Measurements from ENCODE around the gene ANKRD27.
"Not testable (repeated sequence)": the region's sequence is repeated elsewhere in the genome, so short reads cannot be mapped to it uniquely, and the experiment has no call there.

ANKRD27 gene

GRCh38 chr19:32688311-32688710 is 13.3 kb upstream of the ANKRD27 start:
- no peak for DNase-seq (ENCODE audit: low spot score)

DNA sequence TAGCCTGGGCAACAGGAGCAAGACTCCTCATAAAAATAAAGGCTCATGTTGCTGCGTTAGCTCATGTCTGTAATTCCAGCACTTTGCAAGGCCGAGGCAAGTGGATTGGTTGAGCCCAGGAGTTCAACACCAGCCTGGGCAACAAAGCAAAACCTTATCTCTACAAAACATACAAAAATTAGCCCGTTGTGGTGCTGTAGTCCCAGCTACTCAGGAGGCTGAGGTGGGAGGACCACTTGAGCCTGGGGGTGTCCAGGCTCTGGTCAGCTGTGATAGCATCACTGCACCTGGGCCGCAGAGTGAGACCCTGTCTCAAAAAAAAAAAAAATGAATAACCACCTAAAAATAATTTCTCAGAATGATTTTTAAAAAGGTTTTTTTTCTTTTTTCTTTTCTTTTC is 12.7 kb upstream of the ANKRD27 start:
- no peak for DNase-seq (ENCODE audit: low spot score)

DNA sequence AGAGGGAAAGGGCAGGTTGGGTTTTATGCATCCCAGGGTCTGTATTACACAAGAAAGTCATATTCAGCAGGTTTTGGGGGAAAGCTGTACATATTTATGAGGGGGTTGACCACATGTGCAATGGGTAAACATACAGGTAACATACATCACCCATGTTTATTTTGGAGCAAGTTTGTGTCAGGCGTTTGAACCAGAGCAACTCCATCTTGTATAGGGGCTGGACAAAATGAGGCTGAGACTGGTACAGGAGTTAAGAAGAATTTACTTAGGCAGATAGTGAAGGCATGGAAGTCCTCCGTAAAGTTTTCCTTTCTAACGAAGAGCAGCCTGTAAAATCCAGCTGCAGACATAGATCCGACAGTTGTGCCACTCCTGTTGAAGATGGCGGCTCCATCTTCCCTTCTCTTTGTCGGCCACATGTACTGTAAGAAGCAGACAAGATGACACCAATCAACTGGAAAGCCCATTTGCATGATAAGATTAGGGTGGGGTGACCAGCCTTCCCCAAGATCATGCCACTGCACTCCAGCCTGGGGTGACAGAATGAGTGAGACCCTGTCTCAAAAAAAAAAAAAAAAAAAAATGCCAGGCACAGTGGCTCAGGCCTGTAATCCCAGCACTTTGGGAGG is 12.0 kb upstream of the ANKRD27 start:
- DNase-seq (ENCODE audit: low spot score) = no peak

- DNase-seq (ENCODE audit: low spot score) = no peak
Measured at GRCh38 chr19:32682317-32682716, 7.3 kb upstream of the ANKRD27 start.

DNA sequence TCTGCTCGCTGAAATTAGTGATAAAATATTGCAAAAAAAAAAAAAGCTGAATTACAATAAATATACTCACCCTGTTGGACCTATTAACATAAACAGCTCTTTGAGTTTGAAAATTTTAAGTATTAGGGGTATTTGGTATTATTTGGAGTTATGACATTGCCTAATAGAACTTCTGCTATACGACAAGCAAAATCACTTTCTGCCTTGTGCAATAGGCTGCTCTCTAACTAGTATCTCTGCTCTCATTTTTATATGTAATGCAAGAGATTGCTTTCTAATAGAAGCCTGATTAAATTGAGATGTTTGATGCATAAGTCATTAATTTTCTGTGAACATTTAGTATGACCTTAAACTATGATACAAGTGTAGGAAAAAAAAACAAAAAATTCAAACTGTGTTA is 6.0 kb upstream of the ANKRD27 start:
- DNase-seq (ENCODE audit: low spot score) = no peak

DNA sequence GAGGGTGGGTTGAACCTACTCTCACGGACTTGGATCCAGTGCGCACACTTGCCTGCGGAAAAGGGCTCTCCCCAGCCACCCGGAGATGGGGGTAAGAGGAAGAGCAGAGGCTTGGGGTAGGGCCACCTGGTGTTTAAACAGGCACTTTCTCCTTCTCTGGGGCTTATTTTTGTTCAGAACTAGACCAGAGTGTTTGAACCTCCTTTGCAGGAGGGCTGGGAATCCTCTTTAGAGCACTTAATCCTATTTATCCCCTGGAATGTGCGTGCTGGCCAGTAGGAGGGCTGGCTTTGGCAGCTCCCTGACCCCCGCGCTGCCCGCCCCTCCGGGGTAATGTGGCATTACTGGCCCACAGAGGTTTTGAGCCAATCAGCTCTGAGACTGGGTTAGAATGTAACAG is 2.7 kb upstream of the ANKRD27 start:
- no peak for DNase-seq (ENCODE audit: low spot score)

DNA sequence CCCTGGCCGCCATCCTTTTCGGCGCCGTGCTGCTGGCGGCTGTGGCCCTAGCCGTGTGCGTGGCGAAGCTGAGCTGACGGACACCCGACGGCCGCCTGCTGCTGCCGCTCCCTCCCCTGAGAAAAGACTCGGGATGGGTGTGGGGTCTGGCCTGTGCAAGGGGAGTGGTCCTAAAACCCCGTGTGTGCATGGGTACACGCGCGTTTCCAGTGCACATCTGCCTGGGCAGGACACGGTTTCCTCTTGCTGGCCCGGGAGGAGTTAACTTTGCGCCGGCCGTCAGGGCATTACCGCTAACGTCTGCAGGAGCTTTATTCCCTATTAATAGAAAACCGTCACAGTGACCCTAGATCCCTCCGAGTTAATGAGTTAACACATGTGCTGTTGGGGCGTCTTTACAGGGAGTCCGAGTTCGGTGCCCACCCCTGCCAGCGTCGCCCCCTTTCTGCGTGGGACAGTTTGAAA is 1.9 kb upstream of the ANKRD27 start:
- DNase-seq (ENCODE audit: low spot score) = no peak

DNA sequence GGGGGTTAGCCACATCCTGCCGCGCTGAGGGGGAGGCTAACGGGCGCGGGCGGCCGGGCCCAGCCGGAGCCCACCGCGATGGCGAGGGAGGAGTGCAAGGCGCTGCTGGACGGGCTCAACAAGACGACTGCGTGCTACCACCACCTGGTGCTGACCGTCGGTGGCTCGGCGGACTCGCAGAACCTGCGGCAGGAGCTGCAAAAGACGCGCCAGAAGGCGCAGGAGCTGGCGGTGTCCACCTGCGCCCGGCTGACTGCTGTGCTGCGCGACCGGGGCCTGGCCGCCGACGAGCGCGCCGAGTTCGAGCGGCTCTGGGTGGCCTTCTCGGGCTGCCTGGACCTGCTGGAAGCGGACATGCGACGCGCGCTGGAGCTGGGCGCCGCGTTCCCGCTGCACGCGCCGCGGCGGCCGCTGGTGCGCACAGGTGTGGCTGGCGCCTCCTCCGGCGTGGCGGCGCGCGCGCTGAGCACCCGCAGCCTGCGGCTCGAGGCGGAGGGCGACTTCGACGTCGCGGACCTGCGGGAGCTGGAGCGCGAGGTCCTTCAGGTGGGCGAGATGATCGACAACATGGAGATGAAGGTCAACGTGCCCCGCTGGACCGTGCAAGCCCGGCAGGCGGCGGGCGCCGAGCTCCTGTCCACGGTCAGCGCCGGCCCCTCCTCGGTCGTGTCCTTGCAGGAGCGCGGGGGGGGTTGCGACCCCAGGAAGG is 1.4 kb upstream of the ANKRD27 start:
- DNase-seq (ENCODE audit: low spot score) = no peak

GRCh38 chr19:32675720-32676185 is 773 bp upstream of the ANKRD27 start, which contains the start of gene RGS9BP:
TSS of gene RGS9BP (plus strand) at chr19:32675848. CDS start at chr19:32676264, 416 bp downstream.
- peak; percentile 93 for DNase-seq (ENCODE audit: low spot score)

DNA sequence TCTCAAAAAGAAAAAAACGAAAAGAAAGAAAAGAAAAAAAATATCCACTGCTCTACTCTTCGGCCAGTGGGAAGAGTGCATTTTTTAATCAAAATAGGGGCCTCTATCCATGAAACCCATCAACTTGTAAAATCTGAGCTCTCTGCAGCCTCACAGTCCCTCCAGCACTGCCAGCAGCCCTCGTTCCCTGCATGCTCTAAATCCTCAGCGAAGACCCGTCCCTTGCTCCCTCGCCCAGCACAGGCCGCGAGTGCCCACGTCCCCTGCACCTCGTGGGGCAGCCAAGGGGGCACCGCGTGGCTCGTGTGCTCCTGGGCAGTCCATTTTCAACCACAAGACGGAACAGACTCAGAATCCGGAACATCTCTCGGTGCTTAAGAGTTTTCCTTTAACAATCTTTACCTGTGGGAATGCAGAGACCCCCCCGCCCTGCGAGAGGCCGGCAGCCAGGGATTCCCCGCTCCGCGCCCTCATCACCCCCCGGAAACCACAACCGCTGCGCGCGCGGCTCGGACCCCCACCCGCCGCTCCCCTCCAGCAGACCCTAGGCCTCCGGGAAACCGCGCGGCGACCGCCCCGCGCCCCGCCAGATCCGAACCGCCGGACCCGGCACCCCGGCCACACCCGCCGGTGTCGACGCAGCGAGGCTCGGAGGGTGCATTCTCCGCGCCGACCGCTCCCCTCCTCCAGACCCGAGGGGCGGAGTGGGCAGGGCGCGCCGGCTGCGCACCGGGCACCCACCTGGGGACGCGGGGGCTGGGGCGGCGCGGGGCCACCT is 638 bp downstream of the ANKRD27 start:
- no peak for DNase-seq (ENCODE audit: low spot score)

GRCh38 chr19:32673573-32673972 is 1.4 kb downstream of the ANKRD27 start:
- no peak for DNase-seq (ENCODE audit: low spot score)

- no peak for DNase-seq (ENCODE audit: low spot score)
Measured at GRCh38 chr19:32672841-32673240, 2.1 kb downstream of the ANKRD27 start.

DNA sequence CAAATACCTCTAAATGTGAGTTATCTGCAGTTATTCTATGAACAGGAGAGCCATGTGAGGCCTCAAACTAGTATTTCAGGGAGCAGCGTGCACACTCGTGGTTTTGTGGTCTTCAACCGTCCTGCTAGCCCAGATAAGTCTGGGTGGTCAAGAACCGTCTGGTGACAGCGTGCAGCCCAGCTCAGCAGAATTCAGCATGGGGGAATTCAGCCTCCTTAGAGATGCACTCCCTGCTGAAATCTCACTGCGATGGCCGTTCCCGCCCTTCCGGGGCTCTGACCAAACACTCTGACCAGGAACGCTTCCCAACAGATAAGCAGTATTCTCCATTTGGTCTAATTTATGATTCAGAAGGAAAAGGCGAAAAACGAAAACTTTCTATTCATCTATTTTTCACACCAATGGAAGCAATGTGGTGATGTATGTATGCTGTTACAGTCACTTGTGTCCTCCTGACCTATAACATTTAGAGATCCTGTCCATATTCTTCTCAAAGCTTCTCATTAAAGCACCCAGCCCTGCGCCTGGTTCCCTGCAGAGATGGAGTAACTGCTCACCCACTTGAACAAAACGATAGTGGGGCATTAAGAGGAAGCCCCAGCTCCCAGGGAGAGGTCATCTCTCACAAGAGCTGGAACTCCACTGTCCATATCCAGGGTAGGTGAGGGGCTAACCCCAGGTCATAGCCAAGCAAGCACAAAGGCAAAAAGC is 2.9 kb downstream of the ANKRD27 start:
- DNase-seq (ENCODE audit: low spot score) = no peak

DNA sequence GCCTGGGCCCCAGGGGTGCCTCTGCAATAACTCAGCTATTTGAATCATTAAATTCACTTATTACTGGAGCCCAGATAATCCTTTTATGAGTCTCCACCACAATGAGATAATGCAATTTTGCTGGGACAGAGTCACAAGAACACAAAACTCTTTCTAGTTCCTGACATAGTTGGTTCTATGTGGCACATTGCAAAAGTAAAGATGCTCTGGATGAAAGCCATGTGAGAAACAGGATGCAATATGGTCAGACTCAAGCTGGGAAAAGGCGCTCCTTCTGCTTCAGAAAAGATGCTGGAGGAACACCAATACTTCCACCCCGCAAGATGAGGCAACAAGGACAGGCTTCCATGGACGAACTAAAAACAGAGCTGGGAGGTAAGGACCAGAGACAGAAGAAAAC is 5.7 kb downstream of the ANKRD27 start:
- DNase-seq (ENCODE audit: low spot score) = no peak

- DNase-seq (ENCODE audit: low spot score) = no peak
Measured at GRCh38 chr19:32666084-32666483, 8.9 kb downstream of the ANKRD27 start.

DNA sequence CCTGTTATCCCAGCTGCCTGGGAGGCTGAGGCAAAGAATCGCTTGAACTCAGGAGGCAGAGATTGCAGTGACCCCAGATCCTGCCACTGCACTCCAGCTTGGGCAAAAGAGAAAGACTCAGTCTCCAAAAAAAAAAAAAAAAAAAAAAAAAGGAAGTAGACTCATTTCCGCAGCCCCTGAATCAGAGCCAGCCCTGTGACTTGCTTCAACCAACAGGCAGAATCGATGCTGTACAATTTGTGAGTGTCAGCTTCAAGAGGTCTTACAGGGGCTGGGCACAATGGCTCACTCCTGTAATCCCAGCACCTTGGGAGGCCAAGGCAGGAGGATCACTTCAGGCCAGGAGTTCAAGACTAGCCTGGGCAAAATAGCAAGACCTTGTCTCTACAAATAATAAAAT is 12.8 kb downstream of the ANKRD27 start:
- no peak for DNase-seq (ENCODE audit: low spot score)

- DNase-seq (ENCODE audit: low spot score) = no peak
Measured at GRCh38 chr19:32661318-32661717, 13.7 kb downstream of the ANKRD27 start.

- DNase-seq (ENCODE audit: low spot score) = no peak
Measured at GRCh38 chr19:32658527-32658926, 16.5 kb downstream of the ANKRD27 start.

- no peak for DNase-seq (ENCODE audit: low spot score)
Measured at GRCh38 chr19:32658075-32658474, 16.9 kb downstream of the ANKRD27 start.

- DNase-seq (ENCODE audit: low spot score) = not testable (repeated sequence)
Measured at GRCh38 chr19:32656379-32656778, 18.6 kb downstream of the ANKRD27 start.

DNA sequence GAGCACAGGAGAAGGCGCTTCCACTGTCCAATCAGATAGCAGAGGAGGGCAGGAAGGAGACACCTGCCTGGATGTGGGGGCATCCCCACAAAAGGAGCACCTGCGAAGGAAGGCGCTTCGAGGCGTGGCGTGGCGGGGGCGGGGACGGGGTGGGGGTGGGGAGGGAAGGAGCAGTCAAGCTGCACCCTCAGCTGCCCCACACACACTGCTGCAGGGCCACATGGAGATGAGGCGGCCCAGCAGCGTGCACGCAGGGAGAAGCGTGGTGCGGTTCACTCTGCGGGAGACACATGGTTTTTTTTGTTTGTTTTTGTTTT is 21.4 kb downstream of the ANKRD27 start:
- no peak for DNase-seq (ENCODE audit: low spot score)

DNA sequence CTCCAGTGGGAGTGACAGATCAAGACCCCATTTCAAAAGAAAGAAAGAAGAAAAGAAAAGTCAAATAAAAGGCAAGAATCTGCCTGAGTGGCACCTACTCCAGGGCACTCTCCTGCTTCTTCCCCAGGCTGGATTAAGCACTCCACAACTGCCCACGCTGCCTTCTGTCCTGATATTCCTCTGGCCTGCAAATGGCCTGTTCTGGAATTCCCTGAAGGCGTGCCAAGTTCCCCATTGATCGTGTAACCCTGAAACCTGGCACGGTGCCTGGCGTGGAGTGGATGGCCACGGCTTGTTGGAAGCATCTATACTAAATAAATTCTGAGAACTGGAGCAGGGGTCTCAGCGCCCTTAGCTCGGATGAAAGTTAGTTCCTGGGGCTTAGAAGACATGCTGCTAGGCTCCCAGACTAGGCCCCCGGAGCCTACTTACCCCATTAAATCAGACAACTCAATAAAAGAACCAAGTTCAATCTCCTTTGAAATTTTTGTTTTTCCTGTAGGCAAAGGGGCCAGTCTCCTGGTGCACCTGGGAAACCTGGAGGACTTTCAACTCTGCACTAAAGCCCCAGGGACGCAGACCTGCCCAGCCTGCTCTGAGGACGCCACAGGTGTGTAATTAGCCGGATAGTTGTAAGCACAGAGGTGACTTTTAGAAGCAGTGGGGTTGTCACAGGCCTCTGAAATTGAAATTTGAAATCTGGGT is 21.9 kb downstream of the ANKRD27 start:
- peak; percentile 44 for DNase-seq (ENCODE audit: low spot score)

All from AG20443 (cell line).